Endothelial cell of umbilical vein (primary cell): ENCODE measurements around the gene MARK2. TPM values are rescaled to one million over a fixed set of nuclear protein-coding genes. Genes with fewer than 3 reads are reported as not detected.

Source experiments
- BruUV-seq: library from RNA; stranded (reverse); fragments of 400-500 nt; replicated peaks from 2 replicates; lab custom pipeline; 2021; lab: Mats Ljungman, UMichigan
- CTCF ChIA-PET: fragments of 300-600, 350-600 bp; sonication (Branson Sonifier 250); formaldehyde crosslinking; loops from one replicate; lab custom pipeline; 2021; ENCODE audit warnings: antibody characterized with exemption, inconsistent platforms; lab: Charles Lee
- POLR2A ChIA-PET: fragments of 300-600, 350-600 bp; sonication (Branson Sonifier 250); formaldehyde crosslinking; loops from one replicate; lab custom pipeline; 2021; ENCODE audit warnings: antibody characterized with exemption, inconsistent platforms; lab: Charles Lee
- DNase-seq: peaks from one replicate; pipeline ENCODE4 v3.0.0-alpha.2; 2011; ENCODE audit warnings: low read depth, low spot score
- FAIRE-seq: peaks from 2 replicates; lab custom pipeline; 2011; peaks lifted over from hg19 to GRCh38; lab: Jason Lieb, UNC
- H2AFZ ChIP-seq: 2 replicates; pipeline ENCODE4 v1.6.0; 2012; ENCODE audit warnings: low read depth, low read length, control low read depth, inconsistent platforms
- H3K27ac ChIP-seq: 2 replicates; pipeline ENCODE4 v1.5.1; 2011; ENCODE audit warnings: low read depth, mild to moderate bottlenecking, control low read depth, low read length, moderate library complexity; ENCODE audit not compliant: insufficient read depth
- H3K27me3 ChIP-seq, 2 experiments: 2 replicates each; pipeline versions ENCODE4 v1.6.0 to v1.6.1; 2011; ENCODE audit warnings: low read length in 2 of 2, mixed read lengths in 1 of 2; ENCODE audit not compliant: control insufficient read depth in 2 of 2, insufficient read depth in 2 of 2
- H3K36me3 ChIP-seq, 2 experiments: 2 replicates in 1 of 2; 3 replicates in 1 of 2; pipeline ENCODE4 v1.5.1; 2011; ENCODE audit warnings: low read length in 2 of 2, mild to moderate bottlenecking in 1 of 2, moderate library complexity in 1 of 2; ENCODE audit not compliant: control insufficient read depth in 2 of 2, insufficient read depth in 2 of 2; ENCODE audit errors: extremely low read depth in 1 of 2
- H3K4me1 ChIP-seq: 3 replicates; pipeline ENCODE4 v1.5.1; 2011; ENCODE audit warnings: mild to moderate bottlenecking, low read length; ENCODE audit not compliant: control insufficient read depth, insufficient read depth; ENCODE audit errors: extremely low read depth
- H3K4me2 ChIP-seq: 2 replicates; pipeline ENCODE4 v1.6.1; 2011; ENCODE audit warnings: low read length, control low read depth, mixed read lengths; ENCODE audit not compliant: insufficient read depth
- H3K4me3 ChIP-seq, 3 experiments: fragments of 200-600 bp in 1 of 3; sonication (generic), shearing (Covaris generic) in 1 of 3; replicated peaks in 1 of 3; 2 replicates each; pipeline ENCODE4 v1.5.1; 2011 to 2016; ENCODE audit warnings: control low read depth in 3 of 3, low read length in 3 of 3, mild to moderate bottlenecking in 2 of 3, inconsistent platforms in 1 of 3, low read depth in 1 of 3, moderate library complexity in 1 of 3; ENCODE audit not compliant: insufficient read depth in 1 of 3
- H3K79me2 ChIP-seq: 2 replicates; pipeline ENCODE4 v1.6.0; 2012; ENCODE audit warnings: low read length, inconsistent platforms; ENCODE audit not compliant: control insufficient read depth, insufficient read depth
- H3K9ac ChIP-seq: replicated peaks from 2 replicates; pipeline ENCODE3; 2011; ENCODE audit warnings: low read length, control low read depth; ENCODE audit not compliant: insufficient read depth; ENCODE audit errors: extremely low read depth
- H3K9me1 ChIP-seq: replicated peaks from 3 replicates; pipeline ENCODE4 v1.6.0; 2011; ENCODE audit warnings: mild to moderate bottlenecking, low read length; ENCODE audit not compliant: control insufficient read depth, insufficient read depth; ENCODE audit errors: extremely low read depth
- H3K9me3 ChIP-seq: replicated peaks from 2 replicates; pipeline ENCODE4 v1.5.1; 2012; ENCODE audit warnings: low read length, inconsistent platforms; ENCODE audit not compliant: control insufficient read depth, insufficient read depth
- H4K20me1 ChIP-seq: replicated peaks from 2 replicates; pipeline ENCODE3; 2011; ENCODE audit warnings: mild to moderate bottlenecking, low read length; ENCODE audit not compliant: control insufficient read depth, insufficient read depth; ENCODE audit errors: extremely low read depth
- CTCF ChIP-seq, 2 donors: IDR thresholded peaks; 1 replicate in 1 of 2; 2 replicates in 1 of 2; pipeline ENCODE4 v1.5.1; 2011; ENCODE audit warnings: low read length in 2 of 2, mild to moderate bottlenecking in 2 of 2, moderate library complexity in 2 of 2, control low read depth in 1 of 2, inconsistent platforms in 1 of 2, low read depth in 1 of 2; ENCODE audit not compliant: insufficient read depth in 1 of 2; ENCODE audit errors: extremely low read depth in 1 of 2
- EZH2 ChIP-seq: IDR thresholded peaks from 2 replicates; pipeline ENCODE4 v1.6.1; 2012; ENCODE audit warnings: borderline replicate concordance, low read depth, mild to moderate bottlenecking, moderate library complexity, low read length, inconsistent platforms; ENCODE audit not compliant: severe bottlenecking
- FOS ChIP-seq: IDR thresholded peaks from 2 replicates; pipeline ENCODE4 v1.6.1; 2011; ENCODE audit warnings: mild to moderate bottlenecking, low read length, moderate library complexity, borderline replicate concordance; ENCODE audit not compliant: insufficient read depth
- GATA2 ChIP-seq: IDR thresholded peaks from 2 replicates; pipeline ENCODE4 v1.7.0; 2011; ENCODE audit warnings: low read depth, mild to moderate bottlenecking, moderate library complexity, mixed read lengths, low read length; ENCODE audit not compliant: insufficient read length, insufficient read depth
- JUN ChIP-seq: IDR thresholded peaks from 2 replicates; pipeline ENCODE4 v1.6.1; 2011; ENCODE audit warnings: borderline replicate concordance, low read depth; ENCODE audit not compliant: insufficient read length, insufficient read depth
- MAX ChIP-seq: IDR thresholded peaks from 2 replicates; pipeline ENCODE4 v1.6.1; 2011; ENCODE audit not compliant: insufficient read depth, insufficient read length
- MYC ChIP-seq: IDR thresholded peaks from one replicate; pipeline ENCODE4 v1.6.1; 2011; ENCODE audit warnings: mild to moderate bottlenecking, low read depth, low read length
- POLR2A ChIP-seq: IDR thresholded peaks from 2 replicates; pipeline ENCODE4 v1.6.1; 2012; ENCODE audit warnings: low read depth, mild to moderate bottlenecking, control low read depth, low read length
- POLR2AphosphoS5 ChIP-seq: IDR thresholded peaks from 2 replicates; pipeline ENCODE4 v1.6.1; 2012; ENCODE audit warnings: low read depth, mild to moderate bottlenecking, control low read depth, low read length, moderate library complexity; ENCODE audit not compliant: insufficient read depth
- dilution Hi-C: fragments of 300-500 bp; cut with MboI; formaldehyde crosslinking; loops from one replicate; pipeline ENCODE4 v1.15.0; 2019; ENCODE audit warnings: low sequenced_read_pairs; ENCODE audit not compliant: extremely low pct_ligation_motif_present
- intact Hi-C: fragments of 100-400 bp; cut with micrococcal nuclease; formaldehyde crosslinking; loops from one replicate; pipeline ENCODE4 v1.10.0; 2022
- polyA plus RNA-seq, 4 experiments: library from polyadenylated mRNA; depleted of rRNA in 3 of 4; stranded (reverse) in 3 of 4; unstranded in 1 of 4; fragments of >200 nt; gene quantifications; 2 replicates each; pipeline versions ENCODE4 v1.2.1 to v1.2.3, GENCODE V29; 2011 to 2012; ENCODE audit warnings: missing spikeins in 1 of 4
- total RNA-seq: library from RNA; stranded (reverse); gene quantifications from 2 replicates; pipeline ENCODE4 v1.2.3, GENCODE V29; 2021

MARK2 gene
- total and polyA plus RNA-seq, 2 donors (not counting 3 experiments of a cell fraction or from before 2014, with no cell fraction given): 16.6 to 34.7 TPM

- dilution Hi-C loops: no loop called here
- Histone ChIP-seq H3K79me2 (peaks cover 63% of the 10 kb centered on the region), H3K9ac (no peak overlapping the region), H3K9me1 (no peaks in the 10 kb centered on the region), H3K27ac (no peak overlapping the region), H3K4me2 (no peak overlapping the region), H2AFZ (no peak overlapping the region), H3K9me3 (no peaks in the 10 kb centered on the region), H3K4me3 (no peak overlapping the region), H3K36me3 (peaks cover 0 to 2% of the 10 kb centered on the region in 2 experiments), H3K27me3 (no peaks in the 10 kb centered on the region), H3K4me1 (peaks cover 17% of the 10 kb centered on the region), H4K20me1 (no peaks in the 10 kb centered on the region)
- CTCF ChIA-PET: no interaction called here
- POLR2A ChIA-PET: no interaction called here
- no peak for TF ChIP-seq MAX
- TF ChIP-seq MYC: no peak
- no peak for TF ChIP-seq JUN
- TF ChIP-seq EZH2: no peak
- TF ChIP-seq POLR2AphosphoS5: no peak
- no peak for TF ChIP-seq POLR2A
- TF ChIP-seq FOS: no peak
- TF ChIP-seq GATA2: no peak
- no peak for TF ChIP-seq CTCF (IDR thresholded peaks at IDR 0.05; ENCODE audit: extremely low read depth in 1 of 2, insufficient read depth in 1 of 2, low read depth in 1 of 2, low read length in 2 of 2)
- intact Hi-C loops: no loop called here
- DNase-seq (peak; percentile 16), FAIRE-seq (peak; percentile 52)
- no TSS peak for BruUV-seq
Measured at GRCh38 chr11:63868399-63869064, 29.6 kb downstream of the MARK2 start.
